A673 (cell line): ENCODE results near the gene TNS4.

Experiments used
- CTCF ChIP-seq: fragments of 300-800, 200-600 bp; sonication (generic); conservative IDR thresholded peaks from 2 replicates; pipeline ENCODE4 v1.5.1; 2017; ENCODE audit warnings: low read depth, mild to moderate bottlenecking, antibody characterized with exemption, low read length, moderate library complexity, mixed read lengths
- EZH2 ChIP-seq: fragments of 200-600 bp; sonication (generic); IDR thresholded peaks from 2 replicates; pipeline ENCODE4 v1.6.1; 2017; ENCODE audit warnings: borderline replicate concordance, low read depth, mild to moderate bottlenecking, mixed read lengths, antibody characterized with exemption, low read length; ENCODE audit not compliant: poor library complexity, severe bottlenecking

DNA sequence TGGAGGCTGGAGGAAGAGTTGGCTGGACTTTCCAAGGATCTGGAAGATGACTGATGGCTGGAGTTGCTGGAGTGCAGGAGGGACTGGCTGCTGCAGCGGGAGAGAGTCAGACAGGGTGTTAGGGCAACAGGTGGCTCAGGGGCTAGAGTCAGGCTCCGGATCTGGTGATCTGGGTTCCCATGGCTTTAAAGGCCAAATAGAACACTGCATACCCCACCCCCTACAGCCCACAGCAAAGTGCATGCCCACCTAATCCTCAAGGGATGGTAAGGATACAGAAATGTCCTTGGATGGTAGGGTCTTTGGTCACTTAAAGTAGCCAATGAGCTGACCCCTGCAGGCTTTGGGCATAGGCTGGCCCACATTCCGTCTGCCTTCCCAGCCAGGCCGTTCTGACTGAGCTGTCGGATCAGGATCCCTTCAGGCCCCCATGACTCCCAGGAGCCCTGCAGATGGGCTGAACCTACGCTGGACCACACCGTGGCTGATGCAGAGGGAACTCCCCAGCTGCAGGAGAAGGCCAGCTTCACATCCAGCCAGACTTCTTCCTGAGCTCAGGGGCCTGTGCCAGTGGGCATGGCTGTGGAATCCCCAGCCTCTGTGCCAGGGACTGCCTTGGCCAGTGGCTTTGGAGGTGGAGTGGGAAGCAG lies 13.9 kb downstream of the TNS4 start:
- no peak for TF ChIP-seq CTCF
- no peak for TF ChIP-seq EZH2
